WI38 (cell line): Measurements from ENCODE around the gene PELI2.

ENCODE experiments used
- H3K4me3 ChIP-seq: 2 replicates; pipeline ENCODE4 v1.5.1; 2011; ENCODE audit warnings: low read depth, mild to moderate bottlenecking, control low read depth, low read length
- TF ChIP-seq, protein P1 (sequence below): IDR thresholded peaks from 2 replicates; pipeline ENCODE4 v1.5.1; 2012; ENCODE audit warnings: low read depth, mild to moderate bottlenecking, control low read depth, low read length

The PELI2 gene

DNA sequence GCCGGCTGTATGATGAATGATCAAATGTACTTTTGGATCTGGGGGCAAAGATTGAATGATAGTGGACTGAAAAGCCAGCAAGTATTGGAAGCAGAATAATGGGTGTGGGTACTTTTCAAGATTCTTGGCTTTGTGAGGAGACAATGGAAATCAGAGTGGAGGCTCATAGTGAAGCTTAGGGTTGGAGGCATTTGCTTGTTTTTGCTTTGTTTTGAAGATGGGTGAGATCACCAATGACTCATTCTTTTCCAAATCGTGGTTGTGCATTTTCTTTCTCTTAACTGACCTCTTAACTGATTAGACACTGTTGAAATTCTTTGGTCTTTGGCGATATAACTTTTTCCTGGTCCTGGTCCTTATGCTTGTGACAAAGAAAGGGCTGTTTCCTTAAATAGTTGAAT lies 54.4 kb downstream of the PELI2 start:
- TF ChIP-seq, protein P1, sequence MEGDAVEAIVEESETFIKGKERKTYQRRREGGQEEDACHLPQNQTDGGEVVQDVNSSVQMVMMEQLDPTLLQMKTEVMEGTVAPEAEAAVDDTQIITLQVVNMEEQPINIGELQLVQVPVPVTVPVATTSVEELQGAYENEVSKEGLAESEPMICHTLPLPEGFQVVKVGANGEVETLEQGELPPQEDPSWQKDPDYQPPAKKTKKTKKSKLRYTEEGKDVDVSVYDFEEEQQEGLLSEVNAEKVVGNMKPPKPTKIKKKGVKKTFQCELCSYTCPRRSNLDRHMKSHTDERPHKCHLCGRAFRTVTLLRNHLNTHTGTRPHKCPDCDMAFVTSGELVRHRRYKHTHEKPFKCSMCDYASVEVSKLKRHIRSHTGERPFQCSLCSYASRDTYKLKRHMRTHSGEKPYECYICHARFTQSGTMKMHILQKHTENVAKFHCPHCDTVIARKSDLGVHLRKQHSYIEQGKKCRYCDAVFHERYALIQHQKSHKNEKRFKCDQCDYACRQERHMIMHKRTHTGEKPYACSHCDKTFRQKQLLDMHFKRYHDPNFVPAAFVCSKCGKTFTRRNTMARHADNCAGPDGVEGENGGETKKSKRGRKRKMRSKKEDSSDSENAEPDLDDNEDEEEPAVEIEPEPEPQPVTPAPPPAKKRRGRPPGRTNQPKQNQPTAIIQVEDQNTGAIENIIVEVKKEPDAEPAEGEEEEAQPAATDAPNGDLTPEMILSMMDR, result no peak
- H3K4me3 ChIP-seq, result peak overlapping the region; percentile 19; the same call in 1 of the 2 replicates

DNA sequence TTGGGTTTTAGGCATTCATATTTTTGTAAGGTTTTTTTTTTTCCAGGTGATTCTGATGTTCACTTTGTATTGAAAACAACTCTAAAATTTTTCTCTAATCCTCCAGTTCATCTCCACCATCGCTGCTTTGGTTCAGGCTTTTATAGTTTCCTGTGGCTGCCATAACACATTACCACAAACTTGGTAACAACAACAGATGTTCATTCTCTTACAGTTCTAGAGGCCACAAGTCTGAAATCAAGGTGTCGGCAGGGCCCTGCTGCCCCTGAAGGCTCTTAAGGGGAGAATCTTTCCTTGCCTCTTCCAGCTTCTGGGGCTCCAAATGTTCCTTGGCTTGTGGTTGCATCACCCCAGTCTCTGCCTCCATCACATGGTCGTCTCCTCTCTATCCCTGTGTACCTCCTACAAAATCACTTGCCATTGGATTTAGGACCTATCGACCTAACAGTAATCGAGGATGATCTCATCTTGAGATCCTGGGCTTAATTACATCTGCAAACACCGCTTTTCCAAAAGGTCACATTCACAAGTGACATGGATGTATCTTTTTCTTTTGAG lies 55.2 kb downstream of the PELI2 start:
- TF ChIP-seq, protein P1, result no peak
- H3K4me3 ChIP-seq, result no peak overlapping the region

DNA sequence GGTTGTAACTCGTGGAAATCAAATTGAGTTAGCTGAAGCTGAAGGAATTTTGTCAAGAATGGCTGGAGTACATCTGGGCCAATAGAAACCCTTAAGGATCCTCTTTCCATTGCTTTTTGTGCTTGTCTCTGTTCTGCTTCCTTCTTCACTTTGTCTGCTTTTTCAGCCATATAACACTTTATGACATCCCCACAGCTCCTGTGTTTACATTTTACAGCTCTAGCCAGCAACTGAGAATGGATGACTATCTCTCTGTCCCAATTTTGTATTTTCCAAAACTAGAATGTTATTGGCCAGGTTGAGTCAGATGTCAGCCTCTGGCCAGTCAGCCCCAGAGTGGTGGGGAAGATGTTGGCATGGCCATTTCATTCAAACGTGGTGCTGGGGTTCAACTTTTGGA lies 57.6 kb downstream of the PELI2 start:
- H3K4me3 ChIP-seq, result no peak overlapping the region
- TF ChIP-seq, protein P1, result no peak

DNA sequence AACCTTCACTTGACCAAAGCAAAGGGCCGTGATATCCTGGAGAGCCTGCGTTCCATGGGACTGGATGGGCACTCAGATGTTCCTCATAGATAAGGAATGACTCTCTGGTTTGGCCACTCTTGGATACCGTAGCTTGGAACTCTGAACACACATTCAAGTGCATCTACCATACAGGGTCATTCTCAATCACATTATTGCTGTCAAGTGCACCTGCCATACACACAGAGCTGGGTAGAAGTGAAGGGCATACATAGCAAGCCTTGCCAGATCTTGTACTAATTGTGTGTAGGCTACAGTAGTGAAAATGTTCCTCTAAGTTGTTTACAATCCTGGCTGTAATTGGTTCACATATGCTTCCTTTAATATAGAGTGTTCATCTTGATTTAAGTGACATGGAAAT lies 58.3 kb downstream of the PELI2 start:
- H3K4me3 ChIP-seq, result no peak overlapping the region
- TF ChIP-seq, protein P1, result no peak

DNA sequence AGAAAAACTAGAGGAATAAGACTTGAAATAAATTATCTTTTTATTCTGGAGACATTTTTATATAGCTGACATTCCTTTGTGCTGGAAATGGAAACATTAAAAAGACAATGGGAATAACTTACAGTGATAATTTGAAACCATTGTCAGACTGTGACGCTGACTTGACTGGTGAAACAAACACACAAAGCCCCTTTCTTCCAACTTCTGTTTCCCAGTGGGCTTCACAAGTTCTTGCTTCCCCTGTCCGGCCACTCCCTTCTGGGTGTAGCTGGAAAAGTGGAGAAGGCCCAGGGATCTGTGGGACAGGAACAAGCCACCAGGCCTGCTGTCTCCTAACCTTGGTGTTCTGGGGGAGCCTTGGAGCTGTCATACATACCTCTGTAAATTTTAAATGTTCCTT lies 58.8 kb downstream of the PELI2 start:
- TF ChIP-seq, protein P1, result no peak

DNA sequence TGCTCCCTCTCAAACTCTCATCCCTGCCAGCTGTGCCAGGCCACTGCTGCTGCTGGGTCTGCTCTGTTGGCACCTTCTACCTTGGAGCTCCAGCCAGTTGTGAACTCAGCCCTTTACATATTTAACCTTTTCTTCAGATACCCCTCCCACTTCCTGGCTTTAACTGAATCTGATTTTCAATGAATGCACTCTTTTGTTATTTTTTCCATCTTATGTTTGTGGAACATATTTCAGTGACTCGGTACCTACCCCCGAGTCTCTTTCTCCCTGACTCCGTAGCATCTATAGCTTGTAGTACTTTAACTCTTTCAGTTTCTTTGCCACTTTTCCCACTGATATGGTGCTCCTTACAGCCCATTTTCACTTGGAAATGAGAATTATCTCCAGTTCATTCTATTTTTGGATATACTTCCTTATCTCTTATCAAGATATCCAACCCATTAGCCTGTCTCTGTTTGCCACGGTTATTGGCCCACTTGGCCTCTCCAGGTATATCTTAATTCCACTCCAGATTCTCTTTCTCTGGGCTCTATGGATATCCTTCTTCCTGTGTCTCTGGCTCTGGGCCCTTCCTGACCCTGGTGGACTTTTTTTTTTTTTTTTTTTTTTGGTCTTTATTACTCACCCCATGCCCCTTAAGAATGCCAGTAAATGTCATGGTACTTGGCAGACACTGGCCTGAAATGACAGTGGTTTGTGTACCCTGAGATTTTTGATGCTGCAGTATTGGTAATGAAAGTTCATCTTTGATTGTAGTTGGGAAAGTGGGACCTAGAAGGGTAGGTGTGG lies 62.7 kb downstream of the PELI2 start:
- TF ChIP-seq, protein P1, result no peak
- no peak overlapping the region for H3K4me3 ChIP-seq

More for the DNA sequence above, 58.8 kb downstream of the PELI2 start:
- no peak overlapping the region for H3K4me3 ChIP-seq

DNA sequence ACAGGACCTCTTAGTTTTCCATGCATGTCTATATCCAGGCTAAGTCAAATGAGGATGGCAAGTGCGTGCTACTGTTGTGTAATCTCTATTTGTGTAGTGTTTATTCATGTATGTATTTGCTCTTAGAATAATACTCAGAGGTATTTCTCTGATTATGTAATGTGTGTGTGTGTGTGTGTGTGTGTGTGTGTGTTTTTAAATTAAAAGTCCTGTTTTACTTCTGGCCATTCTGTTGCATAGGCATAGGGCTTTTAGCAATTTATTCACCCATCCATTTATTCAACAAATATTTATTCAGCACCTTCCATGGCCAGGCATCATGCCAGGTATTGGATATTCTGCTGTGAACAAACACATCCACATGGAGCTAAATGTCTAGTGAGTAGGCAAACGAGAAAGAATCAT lies 63.5 kb downstream of the PELI2 start:
- TF ChIP-seq, protein P1, result no peak
- H3K4me3 ChIP-seq, result no peak overlapping the region
